GM18951 (cell line): Measurements from ENCODE around the gene NRG3.

ENCODE experiments used
- POLR2A ChIP-seq: IDR thresholded peaks from 4 replicates; pipeline ENCODE4 v1.6.1; 2011; ENCODE audit warnings: mild to moderate bottlenecking; ENCODE audit not compliant: insufficient read length, insufficient read depth; ENCODE audit errors: extremely low read depth
- in situ Hi-C: fragments of 300-500 bp; cut with MboI; formaldehyde crosslinking; loops from one replicate; pipeline ENCODE4 v1.12.0; 2022; ENCODE audit warnings: low sequenced_read_pairs, mixed read lengths, inconsistent platforms; ENCODE audit not compliant: unreplicated experiment

The NRG3 gene

GRCh38 chr10:82358486-82359099 is 483.6 kb downstream of the NRG3 start:
- in situ Hi-C loops: no loop called here
- TF ChIP-seq POLR2A: no peak

GRCh38 chr10:82361256-82361655 is 486.3 kb downstream of the NRG3 start:
- TF ChIP-seq POLR2A: no peak
- in situ Hi-C loops: no loop called here

- in situ Hi-C loops: no loop called here
- no peak for TF ChIP-seq POLR2A
These were observed 502.6 kb downstream of the NRG3 start for GRCh38 chr10:82377608-82378007.

GRCh38 chr10:82378146-82378545 is 503.2 kb downstream of the NRG3 start:
- TF ChIP-seq POLR2A: no peak
- in situ Hi-C loops: no loop called here

- in situ Hi-C loops: no loop called here
- no peak for TF ChIP-seq POLR2A
These were observed 508.4 kb downstream of the NRG3 start for GRCh38 chr10:82383350-82383749.

- in situ Hi-C loops: no loop called here
- no peak for TF ChIP-seq POLR2A
These were observed 516.1 kb downstream of the NRG3 start for GRCh38 chr10:82390866-82391658.

- in situ Hi-C loops: no loop called here
- no peak for TF ChIP-seq POLR2A
These were observed 517.0 kb downstream of the NRG3 start for GRCh38 chr10:82391971-82392370.

- TF ChIP-seq POLR2A: no peak
- in situ Hi-C loops: no loop called here
These were observed 517.5 kb downstream of the NRG3 start for GRCh38 chr10:82392533-82392932.

- no peak for TF ChIP-seq POLR2A
- in situ Hi-C loops: no loop called here
These were observed 519.1 kb downstream of the NRG3 start for GRCh38 chr10:82394122-82394521.

- no peak for TF ChIP-seq POLR2A
- in situ Hi-C loops: no loop called here
These were observed 520.0 kb downstream of the NRG3 start for GRCh38 chr10:82394987-82395386.

- no peak for TF ChIP-seq POLR2A
- in situ Hi-C loops: no loop called here
These were observed 521.9 kb downstream of the NRG3 start for GRCh38 chr10:82396886-82397285.

- TF ChIP-seq POLR2A: no peak
- in situ Hi-C loops: no loop called here
These were observed 522.9 kb downstream of the NRG3 start for GRCh38 chr10:82397854-82398253.

- in situ Hi-C loops: no loop called here
- TF ChIP-seq POLR2A: no peak
These were observed 524.9 kb downstream of the NRG3 start for GRCh38 chr10:82399850-82400249.

GRCh38 chr10:82400841-82401240 is 525.8 kb downstream of the NRG3 start:
- in situ Hi-C loops: no loop called here
- no peak for TF ChIP-seq POLR2A

GRCh38 chr10:82402906-82403401 is 528.0 kb downstream of the NRG3 start:
- no peak for TF ChIP-seq POLR2A
- in situ Hi-C loops: no loop called here

- no peak for TF ChIP-seq POLR2A
- in situ Hi-C loops: no loop called here
These were observed 534.7 kb downstream of the NRG3 start for GRCh38 chr10:82409671-82410070.
